Activated T-cell treated with anti-CD3 and anti-CD28 coated beads, Interleukin-2, amount 50 U/mL, for 48 hours (primary cell): ENCODE results near the gene MACROD2.

Experiments
- DNase-seq, 2 experiments: peaks; one replicate each; pipeline ENCODE4 v3.0.0-alpha.2; 2020

MACROD2 gene

DNA sequence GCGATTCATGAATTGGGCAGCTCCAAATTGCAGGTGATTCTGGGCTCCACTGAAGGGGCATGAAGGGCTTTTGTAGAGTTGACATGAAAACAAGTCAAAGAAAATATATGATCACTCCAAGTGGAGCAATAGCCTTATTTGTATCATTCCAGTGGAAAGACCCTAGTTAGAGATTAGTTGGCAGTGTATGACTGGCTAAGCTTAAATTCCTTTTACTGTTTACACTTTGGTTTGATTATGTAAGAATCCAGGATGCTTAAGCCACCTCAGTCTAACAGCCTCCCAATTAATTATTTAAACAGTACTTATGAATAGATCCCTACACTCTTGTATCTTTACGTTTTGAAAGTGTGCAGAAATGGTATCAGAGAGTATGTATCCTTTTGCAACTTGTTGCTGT lies 1865.5 kb downstream of the MACROD2 start:
- DNase-seq, result no peak

DNA sequence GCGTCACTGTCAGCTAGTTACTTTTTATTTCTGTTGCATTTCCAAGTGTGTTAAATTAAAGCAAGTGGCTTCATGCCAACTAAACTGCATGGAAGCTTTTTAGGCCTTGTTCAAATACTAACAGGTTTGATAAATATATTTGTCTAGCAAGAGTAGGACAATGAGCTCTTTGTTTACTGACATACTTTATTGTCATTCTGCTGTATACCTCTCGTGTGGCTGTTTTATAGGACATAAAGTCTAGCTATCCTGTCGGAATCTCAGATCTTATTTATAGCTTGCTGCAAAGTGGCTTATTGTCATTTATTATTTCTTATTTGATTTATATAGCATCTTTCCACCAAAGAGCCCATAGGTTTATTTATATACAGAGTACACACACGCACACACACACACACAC lies 1866.9 kb downstream of the MACROD2 start:
- DNase-seq, result no peak

DNA sequence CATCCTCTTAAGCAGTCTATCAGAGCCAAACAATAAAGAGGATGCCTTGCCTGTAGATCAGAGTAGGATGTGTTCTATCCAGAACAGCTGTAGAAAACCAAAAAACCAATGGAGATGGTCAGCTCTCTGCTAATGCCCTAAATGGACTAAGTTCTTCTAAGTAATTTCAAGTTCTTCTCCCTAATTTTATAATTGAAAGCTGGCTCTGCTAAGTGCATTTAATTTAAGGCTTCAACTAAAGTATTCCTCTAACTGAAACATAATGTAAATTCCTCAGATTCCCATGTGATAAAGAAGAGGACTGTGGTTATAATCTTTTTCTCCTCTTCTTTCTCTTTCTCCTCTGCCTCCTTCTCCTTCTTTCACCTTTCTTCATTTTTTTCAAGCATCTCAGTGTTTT lies 1868.4 kb downstream of the MACROD2 start:
- DNase-seq, result no peak

DNA sequence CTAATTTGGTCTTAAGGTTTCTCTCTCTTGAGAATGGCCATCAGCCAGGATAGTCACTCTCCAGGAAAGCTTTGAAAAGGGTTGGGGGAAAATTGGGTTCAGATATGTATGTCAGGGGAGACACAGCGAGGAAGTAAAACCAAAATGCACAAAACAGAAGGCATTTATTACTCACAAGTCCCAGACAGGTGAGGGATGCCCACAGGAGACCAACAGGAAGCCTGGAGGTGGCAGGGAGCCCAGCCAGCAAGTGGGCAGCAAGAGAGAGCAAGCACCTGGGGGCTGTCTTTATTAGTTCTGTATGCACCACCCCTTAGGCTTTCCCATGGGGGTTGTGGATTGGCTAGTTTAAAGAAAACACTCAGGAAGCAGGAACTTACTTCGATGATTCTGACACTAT lies 1870.2 kb downstream of the MACROD2 start:
- no peak for DNase-seq

DNA sequence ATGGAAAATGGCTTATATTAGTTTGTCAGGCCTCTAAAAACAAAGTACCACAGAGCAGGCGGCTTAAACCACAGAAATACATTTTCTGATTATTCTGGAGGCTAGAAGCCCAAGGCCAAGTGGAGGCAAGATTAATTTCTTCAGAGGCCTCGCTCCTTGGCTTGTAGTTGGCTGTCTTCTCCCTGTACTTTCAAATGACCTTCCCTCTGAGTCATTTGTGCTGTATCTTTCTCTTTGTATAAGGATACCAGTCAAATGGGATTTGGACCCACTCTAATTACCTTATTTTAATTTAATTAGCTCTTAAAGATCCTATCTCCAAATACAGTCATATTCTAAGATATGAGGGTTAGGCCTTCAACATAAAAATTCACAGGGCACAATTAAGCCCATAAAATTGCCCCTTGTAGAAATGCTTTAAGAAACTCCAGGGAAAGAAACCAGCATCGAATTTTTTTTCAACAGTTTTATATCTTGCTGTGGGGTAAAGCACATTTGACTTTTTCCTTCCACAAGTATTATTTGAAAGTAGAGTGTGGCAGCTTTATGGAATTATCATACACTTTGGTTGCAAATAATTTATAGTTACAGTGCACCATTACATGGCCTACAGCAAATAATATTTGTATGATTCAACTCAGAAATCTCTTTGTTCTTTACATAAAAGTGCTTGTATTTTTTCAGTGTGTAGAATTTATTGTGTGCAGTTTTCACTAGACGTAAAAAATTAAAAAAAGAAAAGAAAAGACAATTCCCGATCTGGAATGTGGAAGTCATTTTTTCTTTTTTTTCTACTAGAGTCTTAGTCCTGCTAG lies 1871.8 kb downstream of the MACROD2 start:
- DNase-seq, result no peak

DNA sequence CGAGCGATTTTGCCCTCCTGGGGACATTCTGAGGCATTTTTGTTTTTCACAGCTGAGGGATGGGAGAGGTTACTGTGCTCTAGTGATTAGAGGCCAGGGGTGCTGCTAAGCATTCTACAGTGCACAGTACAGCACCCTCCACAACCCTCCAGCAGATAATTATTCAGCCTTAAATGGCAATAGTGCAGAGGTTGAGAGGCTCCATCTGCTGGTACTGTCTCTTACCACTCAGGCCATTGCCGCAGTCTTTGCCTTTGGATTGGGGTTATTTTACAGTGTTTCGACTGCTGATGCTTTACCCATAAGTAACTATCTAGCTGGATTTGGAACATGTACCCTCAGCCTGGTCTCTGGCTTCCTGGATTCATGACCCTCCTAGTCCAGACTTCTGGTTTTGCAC lies 1872.6 kb downstream of the MACROD2 start:
- DNase-seq, result no peak

DNA sequence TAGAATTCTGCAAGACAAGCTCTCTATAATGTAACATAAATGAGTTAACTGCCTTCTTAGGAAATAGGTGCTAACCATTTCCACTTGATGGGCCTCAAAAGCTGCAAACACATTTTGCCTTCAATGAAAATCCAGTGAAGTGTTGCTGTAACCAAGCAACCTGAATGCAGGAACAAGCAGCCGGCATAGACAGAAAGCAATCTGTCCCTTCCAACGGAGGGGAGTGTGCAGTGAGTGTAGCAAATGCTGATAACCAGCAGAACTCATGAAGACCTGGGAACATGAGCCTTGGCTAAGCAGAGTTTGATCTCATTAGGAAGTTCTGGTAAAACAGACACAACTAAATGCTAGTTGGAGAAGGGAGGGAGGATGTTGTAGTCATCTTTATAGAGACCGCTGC lies 1880.1 kb downstream of the MACROD2 start:
- DNase-seq, result no peak

DNA sequence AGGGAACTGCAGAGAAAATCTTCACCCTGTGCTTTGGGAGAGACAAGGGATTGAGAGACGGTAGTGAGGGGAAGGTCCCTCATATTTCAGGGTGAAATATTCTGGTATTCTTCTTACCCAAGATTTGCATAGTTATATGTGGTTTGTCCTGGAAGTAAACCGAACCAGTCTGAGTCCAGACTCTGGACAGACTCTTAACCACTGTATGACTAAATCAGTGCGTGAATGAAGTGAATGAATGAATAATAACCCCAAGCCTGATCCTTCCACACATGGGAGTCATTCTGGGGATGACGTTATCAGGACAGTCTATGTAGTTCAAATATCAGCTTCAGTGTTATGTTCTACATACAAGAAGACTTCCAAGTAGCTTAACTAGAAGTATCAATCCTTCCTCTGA lies 1887.2 kb downstream of the MACROD2 start:
- DNase-seq, result no peak

DNA sequence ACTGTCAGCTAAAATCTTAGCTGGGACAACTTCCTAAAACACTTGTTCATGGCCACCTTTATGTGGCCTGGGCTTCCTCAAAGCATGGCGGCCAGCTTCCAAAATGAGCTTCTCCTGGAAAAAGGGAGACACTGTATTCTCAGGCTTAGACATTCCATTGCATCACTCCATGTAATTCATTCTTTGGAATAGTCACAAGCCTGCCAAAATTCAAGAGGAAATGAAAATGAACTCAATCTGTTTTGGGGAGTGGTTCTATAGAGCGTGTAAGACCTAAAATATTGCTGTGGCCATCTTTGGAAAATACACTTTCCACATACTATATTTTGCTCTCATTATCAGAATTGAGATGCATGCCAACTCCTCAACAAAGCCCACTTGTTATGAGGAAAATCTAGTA lies 1890.9 kb downstream of the MACROD2 start:
- DNase-seq, result no peak

DNA sequence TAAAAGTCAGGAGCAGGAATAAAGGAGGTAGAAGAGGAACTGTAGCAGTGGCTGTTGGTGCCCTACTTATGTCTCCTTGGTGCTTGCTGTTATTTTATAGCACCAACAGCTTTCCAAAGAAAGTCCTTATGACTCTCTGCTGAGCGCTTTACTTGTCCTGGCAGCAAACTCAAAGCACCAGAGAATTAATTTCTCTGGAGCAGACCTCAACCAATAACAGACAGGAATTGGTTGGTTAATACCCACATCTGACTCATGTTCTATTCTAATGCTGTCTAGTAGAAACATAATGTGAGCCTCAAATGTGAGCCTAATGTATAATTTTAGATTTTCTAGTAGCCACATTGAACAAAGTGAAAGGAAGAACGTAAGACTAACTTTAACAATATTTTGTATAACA lies 1892.1 kb downstream of the MACROD2 start:
- no peak for DNase-seq

DNA sequence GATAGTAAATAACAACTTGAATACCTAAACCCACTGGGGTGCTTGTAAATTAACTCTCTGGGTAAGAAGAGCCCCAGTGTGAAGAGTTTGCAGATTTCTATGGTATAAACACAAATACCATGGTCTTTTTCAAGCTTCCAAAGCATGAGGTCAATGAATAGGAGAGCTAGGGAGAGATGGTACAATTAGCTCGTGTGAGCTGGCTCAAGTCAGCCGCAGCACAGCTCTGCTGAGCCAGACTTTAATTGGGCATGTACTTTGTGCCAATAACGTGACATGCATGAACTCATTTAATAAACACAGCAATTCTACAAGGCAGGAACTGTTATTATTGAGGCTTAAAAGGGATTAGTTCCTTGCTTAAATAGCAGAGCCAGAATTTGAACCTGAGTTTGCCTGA lies 1893.7 kb downstream of the MACROD2 start:
- no peak for DNase-seq

DNA sequence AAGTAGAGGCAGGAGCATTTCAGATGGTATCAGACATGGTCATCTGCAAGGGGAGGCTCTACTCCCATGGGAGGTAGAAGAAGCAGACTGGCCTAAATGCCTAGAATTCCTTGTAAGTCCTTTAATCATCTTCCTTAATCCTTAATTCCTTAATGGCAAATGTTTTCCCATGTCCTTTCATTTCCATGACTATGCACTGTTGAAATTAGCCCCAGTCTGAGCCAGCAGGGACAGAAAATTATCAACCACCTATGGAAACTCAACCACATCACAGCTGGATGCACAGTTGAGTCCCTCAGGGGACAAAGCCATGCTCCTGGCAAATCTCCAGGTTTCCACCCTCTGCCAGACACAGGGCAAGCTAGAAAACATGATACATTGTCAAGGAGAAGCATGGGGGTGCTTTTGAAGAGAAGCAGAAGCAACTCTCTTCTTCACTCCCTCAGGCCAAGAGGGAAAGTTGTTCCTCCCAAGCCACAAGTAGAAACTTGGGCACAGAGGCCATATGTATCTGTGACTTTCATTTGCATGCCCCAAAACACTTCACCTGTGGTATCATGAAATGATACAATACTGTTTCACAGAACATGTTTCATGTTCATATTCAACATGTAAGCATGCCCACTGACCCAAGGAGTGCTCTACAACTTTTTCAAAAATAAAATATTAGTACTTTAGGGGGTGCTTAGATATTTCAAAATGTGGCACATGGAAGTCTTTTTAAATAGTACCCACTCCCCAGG lies 1894.4 kb downstream of the MACROD2 start:
- no peak for DNase-seq

DNA sequence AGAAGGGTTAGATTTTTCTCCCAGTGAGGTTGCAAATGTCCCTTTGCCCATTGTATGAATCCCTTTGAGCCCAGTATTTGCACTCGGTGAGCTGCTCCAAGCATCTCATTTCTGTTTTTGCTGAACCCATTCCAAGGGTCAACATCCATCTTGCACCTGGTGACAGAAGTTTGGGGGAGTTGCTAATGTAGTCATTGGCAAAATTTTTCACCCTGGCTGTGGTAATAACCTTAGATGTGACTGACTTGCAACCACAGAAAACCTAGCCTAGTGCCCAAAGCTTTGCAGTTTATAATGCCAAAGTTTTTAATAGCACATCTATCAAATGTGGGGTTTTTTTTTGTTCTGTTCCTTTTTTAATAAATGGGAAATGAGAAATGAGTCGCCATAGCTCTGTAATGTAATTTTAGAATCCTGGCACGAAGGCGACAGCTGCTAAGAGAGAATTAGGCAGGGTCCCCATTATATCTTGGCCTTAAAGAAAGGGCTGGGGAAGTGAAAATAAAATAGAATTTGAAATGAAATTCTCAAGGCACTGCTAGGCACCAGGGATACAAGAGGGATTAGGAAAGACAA lies 1895.2 kb downstream of the MACROD2 start:
- DNase-seq, result no peak

DNA sequence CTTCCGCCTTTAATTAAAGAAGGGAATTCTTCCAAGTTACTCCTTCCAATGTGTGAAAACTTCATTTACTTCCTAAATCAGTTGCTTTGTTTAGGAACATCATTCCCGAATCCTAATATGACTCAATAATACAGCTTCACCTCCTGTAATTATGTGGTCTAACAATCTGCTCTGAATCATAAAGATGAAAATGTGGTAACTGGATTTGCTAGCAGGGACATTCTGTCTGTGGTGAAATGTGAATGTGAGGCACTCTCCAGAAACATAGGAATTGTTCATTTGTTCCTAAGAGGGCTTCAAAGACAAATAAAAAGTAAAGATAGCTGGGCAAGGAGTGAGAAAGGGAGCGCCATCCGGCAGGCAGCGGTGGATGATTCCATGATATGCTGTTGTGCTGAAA lies 1899.8 kb downstream of the MACROD2 start:
- DNase-seq, result no peak

DNA sequence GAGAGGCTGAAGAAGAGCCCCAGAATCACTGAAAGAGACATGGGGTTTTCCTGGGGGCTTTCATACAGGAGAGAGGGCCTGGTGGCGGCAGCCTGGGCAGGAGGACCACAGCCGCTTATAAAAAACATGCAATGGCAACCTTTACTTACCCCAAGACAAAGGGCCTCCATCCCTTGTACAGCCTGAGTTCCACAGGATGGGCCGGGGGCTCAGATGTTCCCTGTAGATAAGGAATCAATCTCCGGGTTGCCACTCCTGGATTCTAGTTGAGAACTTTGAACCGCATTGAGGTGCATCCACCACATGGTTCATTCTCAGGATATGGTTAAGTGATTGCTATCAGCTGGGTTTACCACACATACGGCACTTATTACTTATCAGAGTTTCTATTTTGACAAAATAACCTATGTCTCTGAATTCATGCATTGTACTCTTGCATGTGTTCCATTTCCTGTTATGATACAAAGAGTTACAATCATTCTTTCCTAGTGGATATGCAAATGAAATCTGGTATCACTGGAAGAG lies 1900.3 kb downstream of the MACROD2 start:
- DNase-seq, result peak; percentile 19 to 26

DNA sequence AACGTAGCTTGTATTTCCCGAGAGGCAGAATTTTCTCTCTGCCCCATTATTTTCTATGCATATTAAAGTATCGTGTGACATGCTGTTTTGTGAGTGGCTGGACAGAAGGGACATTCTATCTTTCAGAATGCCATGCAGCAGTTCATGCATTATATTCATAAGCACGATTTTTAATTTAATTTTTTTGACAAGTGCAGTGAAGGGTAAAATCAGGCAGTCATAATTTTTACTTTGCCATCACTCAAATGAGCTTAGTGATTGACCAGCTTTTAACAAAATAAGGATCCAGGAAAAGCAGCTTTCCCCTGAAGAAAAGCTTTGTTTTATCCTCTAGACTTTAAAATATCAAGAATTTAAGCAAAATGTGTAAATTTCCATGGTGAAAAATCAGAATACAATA lies 1904.7 kb downstream of the MACROD2 start:
- DNase-seq, result no peak

DNA sequence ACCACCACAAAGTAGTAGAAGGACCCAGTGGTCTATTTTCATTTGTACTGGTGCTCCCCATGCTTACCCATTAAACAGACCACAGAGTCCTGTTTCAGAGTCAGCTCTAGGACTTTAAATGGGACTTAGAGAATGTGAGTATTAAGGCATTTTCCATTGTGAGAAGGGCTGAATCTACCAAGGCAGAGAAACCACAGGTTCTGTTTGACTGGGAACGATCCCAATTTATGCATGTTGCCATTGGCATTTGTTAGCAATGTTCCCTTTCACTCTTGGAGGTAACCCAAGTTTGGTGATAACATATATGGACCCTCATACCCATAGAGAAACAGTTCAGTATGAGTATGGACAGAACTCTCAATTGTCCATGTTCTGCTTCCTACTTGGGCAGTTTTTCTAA lies 1905.1 kb downstream of the MACROD2 start:
- no peak for DNase-seq

DNA sequence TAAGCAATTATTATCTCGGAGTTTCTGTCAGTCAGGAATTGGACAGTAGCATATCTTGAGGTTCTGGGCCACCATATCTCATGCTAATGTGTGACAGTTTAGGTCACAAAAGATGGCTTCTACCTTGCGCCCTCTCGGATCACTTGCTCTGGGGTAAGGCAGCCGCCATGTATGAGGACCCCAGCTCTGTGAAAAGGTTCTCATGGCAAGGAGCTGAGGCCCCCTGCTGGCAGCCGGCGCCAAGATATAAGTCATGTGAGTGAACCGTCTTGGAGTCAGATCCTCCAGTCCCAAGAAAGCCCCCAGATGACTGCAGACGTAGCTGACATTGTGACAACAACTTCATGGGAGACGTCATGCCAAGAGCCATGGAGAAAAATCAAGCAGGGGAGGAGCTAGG lies 1907.2 kb downstream of the MACROD2 start:
- DNase-seq, result peak in 1 of 2 experiments; percentile 19

DNA sequence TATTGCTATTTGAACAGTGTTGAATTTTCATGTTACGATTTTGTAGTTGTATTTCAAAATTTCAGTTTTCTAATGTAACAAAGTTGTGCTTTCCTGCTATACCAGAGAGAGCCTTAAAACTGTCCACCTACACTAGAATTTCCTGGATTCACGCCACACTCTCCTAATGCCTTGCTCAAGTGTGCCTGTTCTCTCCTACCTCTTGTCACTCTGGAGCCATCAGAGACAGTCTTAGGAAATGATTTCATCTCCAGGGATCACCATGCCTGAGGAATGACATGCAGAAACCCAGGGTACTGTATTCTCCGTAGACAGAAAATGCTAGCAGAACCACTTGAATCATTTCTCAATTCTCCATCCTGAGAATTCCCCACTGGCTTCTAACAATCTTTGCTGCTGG lies 1910.3 kb downstream of the MACROD2 start:
- DNase-seq, result no peak

DNA sequence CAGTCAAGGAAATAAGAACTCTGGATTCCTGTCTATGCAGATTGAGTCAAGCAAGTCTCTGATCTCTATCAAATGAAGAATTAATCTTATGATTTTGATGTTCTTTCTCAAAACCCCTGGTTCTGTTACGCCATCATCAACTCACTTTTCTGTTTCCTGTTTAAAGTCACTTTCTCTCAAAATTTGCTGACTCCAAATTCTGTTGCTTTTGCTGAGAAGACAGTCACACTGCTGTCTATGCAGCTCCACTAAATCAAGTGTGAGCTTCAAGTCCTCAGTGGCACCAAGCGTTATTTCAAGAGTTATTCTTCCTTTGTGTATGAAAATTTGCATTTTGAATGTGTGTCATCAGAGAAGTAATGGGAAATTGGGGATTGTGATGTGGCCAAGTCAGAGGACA lies 1914.7 kb downstream of the MACROD2 start:
- DNase-seq, result no peak

DNA sequence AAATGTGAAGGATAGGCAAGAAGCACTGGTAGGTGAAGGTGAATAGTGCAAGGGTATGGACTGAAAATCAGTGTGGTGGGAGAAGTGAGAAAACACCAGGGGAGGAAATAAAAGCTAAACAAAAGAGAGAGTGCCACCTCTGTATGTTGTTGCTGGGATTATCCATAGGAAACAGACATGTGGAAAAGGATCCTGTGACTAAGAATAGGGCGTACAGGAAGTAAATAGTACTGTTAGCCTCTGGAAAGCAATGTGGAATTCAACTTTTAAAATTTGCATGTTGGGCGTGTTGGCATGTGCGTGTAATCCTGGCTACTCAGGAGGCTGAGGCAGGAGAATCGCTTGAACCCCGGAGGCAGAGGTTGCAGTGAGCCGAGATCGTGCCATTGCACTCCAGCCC lies 1916.3 kb downstream of the MACROD2 start:
- DNase-seq, result no peak

DNA sequence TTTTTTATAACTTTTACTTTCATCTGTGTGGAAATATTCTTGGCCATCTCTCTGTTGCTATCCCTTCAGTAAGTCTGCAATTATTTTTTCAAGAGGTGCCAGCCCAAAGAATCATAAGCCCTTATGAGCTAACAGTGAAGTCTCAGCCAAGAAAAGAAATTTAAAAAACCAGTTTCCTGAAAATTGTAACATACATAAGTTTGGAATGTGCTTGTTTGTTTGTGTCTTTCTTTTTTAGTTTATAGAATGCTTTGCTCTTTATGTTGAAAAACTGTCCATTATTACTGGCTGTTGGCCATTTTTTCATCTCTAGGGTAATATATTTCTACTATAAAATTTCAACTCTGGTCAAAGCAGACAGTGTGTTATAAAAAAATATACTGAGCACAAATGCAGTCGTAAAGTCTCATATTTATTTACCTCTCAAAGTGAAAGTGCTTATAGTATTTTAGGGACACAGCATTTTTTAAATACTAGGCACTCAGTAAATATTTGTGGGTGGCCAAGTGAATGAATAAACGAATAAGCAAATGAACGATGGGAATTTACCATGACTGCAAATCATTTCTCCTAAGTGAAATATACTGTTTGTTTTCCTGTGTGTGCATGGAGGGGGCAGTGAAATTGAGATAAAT lies 1918.2 kb downstream of the MACROD2 start:
- no peak for DNase-seq

DNA sequence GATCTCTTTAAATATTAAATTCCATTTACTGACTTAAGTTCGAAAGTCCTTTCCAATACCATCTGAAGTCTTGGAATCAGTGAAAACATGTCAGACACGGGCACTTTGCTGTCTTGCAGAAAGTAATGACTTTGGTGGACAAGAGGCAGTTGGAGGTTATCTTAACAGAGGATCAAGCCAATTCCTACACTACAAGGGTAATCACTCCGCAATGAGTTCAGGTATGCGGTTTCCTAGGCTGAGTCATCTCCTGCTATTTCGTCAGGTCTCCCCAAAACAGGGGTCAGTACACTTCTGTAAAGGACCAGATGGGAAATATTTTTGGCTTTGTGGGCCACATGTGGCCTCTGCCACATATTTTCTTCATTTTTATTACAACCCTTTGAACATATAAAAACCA lies 1921.3 kb downstream of the MACROD2 start:
- DNase-seq, result no peak
